OCI-LY7 (cell line): Measurements from ENCODE around the gene BUD23. TPM values are rescaled to one million over a fixed set of nuclear protein-coding genes. Genes with fewer than 3 reads are reported as not detected.

ENCODE experiments used
- BruUV-seq: library from RNA; stranded (reverse); fragments of 400-500 nt; replicated peaks from 2 replicates; lab custom pipeline; 2021; lab: Mats Ljungman, UMichigan
- CTCF ChIA-PET: fragments of 300-600 bp; sonication (Branson Sonifier 250); formaldehyde crosslinking; loops from one replicate; lab custom pipeline; 2022; ENCODE audit warnings: antibody characterized with exemption; ENCODE audit not compliant: unreplicated experiment; lab: Charles Lee
- POLR2A ChIA-PET: fragments of 300-600 bp; sonication (Branson Sonifier 250); formaldehyde crosslinking; loops from one replicate; lab custom pipeline; 2022; ENCODE audit warnings: antibody characterized with exemption; lab: Charles Lee
- DNase-seq: peaks from one replicate; pipeline ENCODE4 v3.0.0-alpha.2; 2015; ENCODE audit warnings: low spot score
- H2AFZ ChIP-seq: fragments of 200-600 bp; sonication (generic), shearing (Covaris generic); 2 replicates; pipeline ENCODE4 v1.6.1; 2014; ENCODE audit warnings: mild to moderate bottlenecking, antibody characterized with exemption, low read length, moderate library complexity
- H3K27ac ChIP-seq: fragments of 200-600 bp; sonication (generic); 2 replicates; pipeline ENCODE4 v1.5.1; 2014; ENCODE audit warnings: mixed run types, low read depth, mild to moderate bottlenecking, moderate library complexity, low read length, inconsistent platforms; ENCODE audit not compliant: poor library complexity, severe bottlenecking
- H3K36me3 ChIP-seq: fragments of 200-600 bp; sonication (generic); 2 replicates; pipeline ENCODE4 v1.6.1; 2014; ENCODE audit warnings: mild to moderate bottlenecking, antibody characterized with exemption, low read length, moderate library complexity, mixed read lengths; ENCODE audit not compliant: insufficient read depth
- H3K4me1 ChIP-seq: fragments of 200-600 bp; sonication (generic); 2 replicates; pipeline ENCODE4 v1.5.1; 2014; ENCODE audit warnings: mild to moderate bottlenecking, low read length; ENCODE audit not compliant: insufficient read depth, poor library complexity, severe bottlenecking
- H3K4me2 ChIP-seq: fragments of 200-600 bp; sonication (generic); 2 replicates; pipeline ENCODE4 v1.6.1; 2014; ENCODE audit warnings: mild to moderate bottlenecking, low read length
- H3K4me3 ChIP-seq: fragments of 200-600 bp; sonication (generic); 2 replicates; pipeline ENCODE4 v1.5.1; 2014; ENCODE audit warnings: mild to moderate bottlenecking, low read depth, low read length; ENCODE audit not compliant: poor library complexity, severe bottlenecking
- H3K79me2 ChIP-seq: fragments of 200-600 bp; sonication (generic); 2 replicates; pipeline ENCODE4 v1.6.1; 2016; ENCODE audit warnings: low read depth, mild to moderate bottlenecking, low read length, moderate library complexity, mixed read lengths; ENCODE audit not compliant: insufficient read depth
- H3K9me2 ChIP-seq: fragments of 200-600 bp; sonication (generic); 2 replicates; pipeline ENCODE4 v1.6.1; 2016; ENCODE audit warnings: mild to moderate bottlenecking, low read length, mixed read lengths; ENCODE audit not compliant: insufficient read depth
- H3K9me3 ChIP-seq: fragments of 200-600 bp; sonication (generic); 2 replicates; pipeline ENCODE4 v1.6.1; 2014; ENCODE audit warnings: mild to moderate bottlenecking, mixed run types, low read length, mixed read lengths
- H4K20me1 ChIP-seq: fragments of 200-600 bp; sonication (generic); 2 replicates; pipeline ENCODE4 v1.6.1; 2014; ENCODE audit warnings: mild to moderate bottlenecking, antibody characterized with exemption, low read length, moderate library complexity, mixed read lengths; ENCODE audit not compliant: insufficient read depth
- CTCF ChIP-seq: fragments of 200-600 bp; sonication (generic); conservative IDR thresholded peaks from 2 replicates; pipeline ENCODE4 v1.5.1; 2014; ENCODE audit warnings: mild to moderate bottlenecking, antibody characterized with exemption, low read length, moderate library complexity, mixed read lengths
- EZH2phosphoT487 ChIP-seq: fragments of 200-600 bp; sonication (generic); IDR thresholded peaks from 2 replicates; pipeline ENCODE4 v1.6.1; 2018; ENCODE audit warnings: low read depth, borderline replicate concordance, mild to moderate bottlenecking, mixed run types, antibody characterized with exemption, low read length, moderate library complexity, mixed read lengths
- intact Hi-C: fragments of 100-400 bp; cut with micrococcal nuclease; formaldehyde crosslinking; loops from one replicate; pipeline ENCODE4 v1.10.0; 2022; ENCODE audit not compliant: unreplicated experiment
- total RNA-seq, 2 experiments: library from RNA; depleted of rRNA in 1 of 2; stranded (reverse); fragments of >200 nt in 1 of 2; shearing (Covaris generic) in 1 of 2; gene quantifications; 2 replicates each; pipeline ENCODE4 v1.2.3, GENCODE V29; 2014 to 2022

Gene BUD23
- total RNA-seq, 2 experiments from 2014 or later = 58.1 to 91.1 TPM

- Histone ChIP-seq H3K4me2 (no peak overlapping the region), H4K20me1 (peaks cover 5% of the 10 kb centered on the region; the same call in 1 of the 2 replicates), H3K4me1 (peaks cover 31% of the 10 kb centered on the region), H3K4me3 (no peak overlapping the region), H3K9me3 (no peaks in the 10 kb centered on the region), H3K36me3 (peaks cover 20% of the 10 kb centered on the region), H3K9me2 (no peaks in the 10 kb centered on the region), H3K79me2 (peaks cover 4% of the 10 kb centered on the region; the same call in 1 of the 2 replicates), H3K27ac (no peak overlapping the region), H2AFZ (no peak overlapping the region)
- TF ChIP-seq CTCF (no peak), EZH2phosphoT487 (no peak)
- intact Hi-C loops = loop anchor here (5.0 to 10.0 kb wide), 2 partner anchors 105 to 212 kb away; partner anchors contain the start of genes BAZ1B and METTL27
- CTCF ChIA-PET = no interaction called here
- POLR2A ChIA-PET = no interaction called here
- no peak for DNase-seq
- BruUV-seq = no TSS peak
These were observed 53.5 kb downstream of the BUD23 start for GRCh38 chr7:73736885-73737284.

- peak overlapping the region; percentile 78 for H3K27ac ChIP-seq
- peaks cover 20% of the 10 kb centered on the region for H3K36me3 ChIP-seq
- H4K20me1 ChIP-seq = peaks cover 5% of the 10 kb centered on the region; the same call in 1 of the 2 replicates
- TF ChIP-seq EZH2phosphoT487 = no peak
- TF ChIP-seq CTCF = no peak
- BruUV-seq = no TSS peak
- intact Hi-C loops = loop anchor here (5.0 to 10.0 kb wide), 2 partner anchors 105 to 213 kb away; partner anchors contain the start of genes BAZ1B and METTL27
- no peaks in the 10 kb centered on the region for H3K9me3 ChIP-seq
- ChIA-PET POLR2A (interaction anchor here (0.6 to 1.2 kb wide), 2 partner anchors 65 to 299 kb away, joined by 3 read pairs; no protein-coding TSS in a partner anchor), CTCF (interaction anchor here (0.6 to 1.2 kb wide), 3 partner anchors 9 to 121 kb away, joined by 3 to 13 read pairs (median 6); no protein-coding TSS in a partner anchor)
- peak overlapping the region; percentile 91 for H3K4me3 ChIP-seq
- H2AFZ ChIP-seq = no peak overlapping the region
- H3K4me2 ChIP-seq = peak overlapping the region; percentile 94
- no peaks in the 10 kb centered on the region for H3K9me2 ChIP-seq
- peaks cover 38% of the 10 kb centered on the region for H3K4me1 ChIP-seq
- DNase-seq = no peak
- H3K79me2 ChIP-seq = peaks cover 4% of the 10 kb centered on the region; the same call in 1 of the 2 replicates
These were observed 54.3 kb downstream of the BUD23 start for GRCh38 chr7:73737491-73738219.
